ENCODE data around the gene COX8C. TPM values are rescaled to one million over a fixed set of nuclear protein-coding genes. Genes with fewer than 3 reads are reported as not detected.

COX8C gene
- not detected in 2 replicates for total RNA-seq

GRCh38 chr14:93346926-93347721 lies at the start of gene COX8C:
COX8C (plus strand) TSS chr14:93347182; CDS start chr14:93347269, 87 bp downstream.

GRCh38 chr14:93332853-93333630 lies 13.9 kb upstream of the COX8C start, which contains the start of gene BTBD7:
BTBD7 (minus strand) TSS chr14:93333036; CDS start chr14:93296051, 36,985 bp downstream.

Other genes with a start within 250 kb of the COX8C start
- gene ITPK1, start 231.3 kb upstream of the COX8C start, total RNA-seq, result 30.7 and 56.9 TPM in 2 replicates
- 6.6 and 14.2 TPM in 2 replicates for gene MOAP1, start 162.3 kb upstream of the COX8C start, total RNA-seq
- gene LYSET, start 161.9 kb upstream of the COX8C start, total RNA-seq, result 3.8 and 5.4 TPM in 2 replicates
- gene GON7, start 140.1 kb upstream of the COX8C start, total RNA-seq, result 3.3 and 9.9 TPM in 2 replicates
- gene UBR7, start 139.9 kb upstream of the COX8C start, total RNA-seq, result 11.7 and 18.8 TPM in 2 replicates
- gene BTBD7, start 14.1 kb upstream of the COX8C start, total RNA-seq, result 10.6 and 12.3 TPM in 2 replicates
- gene UNC79, start 83.8 kb downstream of the COX8C start, total RNA-seq, result under 0.01 and 0.34 TPM in 2 replicates